HepG2 (cell line): ENCODE data around the gene FBP2. TPM values are rescaled to one million over a fixed set of nuclear protein-coding genes. Genes with fewer than 3 reads are reported as not detected.

Experiments
- ATAC-seq: fragments of 200-7000 bp; cut with Tn5 transposase; 3 replicates; pipeline ENCODE4 v1.9.1; 2020; ENCODE audit warnings: mild to moderate bottlenecking, moderate library complexity
- BruUV-seq: library from RNA; stranded (reverse); fragments of 400-500 nt; replicated peaks from 2 replicates; lab custom pipeline; 2021; lab: Mats Ljungman, UMichigan
- CTCF ChIA-PET: fragments of 300-600 bp; formaldehyde crosslinking; extraction: SDS; loops from one replicate; lab custom pipeline; 2021; ENCODE audit warnings: low total read pairs, inconsistent platforms, low intra/inter-chr PET ratio; lab: Yijun Ruan, JAX
- POLR2A ChIA-PET: fragments of 350-600 bp; sonication (Branson Sonifier 250); formaldehyde crosslinking; loops from one replicate; lab custom pipeline; 2020; ENCODE audit warnings: antibody characterized with exemption, inconsistent platforms; lab: Yijun Ruan, JAX
- DNase-seq: peaks from one replicate; pipeline ENCODE4 v3.0.0-alpha.2; 2015; ENCODE audit warnings: low spot score
- FAIRE-seq: peaks from 3 replicates; lab custom pipeline; 2011; peaks lifted over from hg19 to GRCh38; lab: Jason Lieb, UNC
- H2AFZ ChIP-seq: one replicate; pipeline ENCODE4 v1.6.1; 2011; ENCODE audit warnings: low read length, inconsistent platforms
- H3K27ac ChIP-seq: fragments of 300-600 bp; 3 replicates; pipeline ENCODE4 v1.8.0; 2011; ENCODE audit warnings: mixed run types, mild to moderate bottlenecking, mixed read lengths, low read length, inconsistent platforms; ENCODE audit not compliant: insufficient read depth; ENCODE audit errors: extremely low read length
- H3K27me3 ChIP-seq, 2 experiments: fragments of 200-600 bp in 1 of 2; 2 replicates in 1 of 2; 3 replicates in 1 of 2; pipeline versions ENCODE4 v1.6.0 to v1.8.0; 2011; ENCODE audit warnings: low read length in 2 of 2, mild to moderate bottlenecking in 2 of 2, moderate library complexity in 2 of 2, inconsistent platforms in 1 of 2; ENCODE audit not compliant: insufficient read depth in 2 of 2, control insufficient read depth in 1 of 2
- H3K36me3 ChIP-seq, 2 experiments: fragments of 200-600 bp in 1 of 2; replicated peaks in 1 of 2; 2 replicates in 1 of 2; 3 replicates in 1 of 2; pipeline versions ENCODE4 v1.5.1 to v1.8.0; 2011; ENCODE audit warnings: low read length in 2 of 2, inconsistent platforms in 1 of 2; ENCODE audit not compliant: insufficient read depth in 2 of 2, control insufficient read depth in 1 of 2
- H3K4me1 ChIP-seq: 2 replicates; pipeline ENCODE4 v1.5.1; 2012; ENCODE audit warnings: low read length, inconsistent platforms; ENCODE audit not compliant: insufficient read depth
- H3K4me2 ChIP-seq: 2 replicates; pipeline ENCODE4 v1.6.0; 2011; ENCODE audit warnings: low read depth, low read length, inconsistent platforms
- H3K4me3 ChIP-seq, 3 experiments: fragments of 200-600 bp in 1 of 3; sonication (generic), shearing (Covaris generic) in 1 of 3; replicated peaks in 1 of 3; 2 replicates each; pipeline ENCODE4 v1.5.1; 2011 to 2016; ENCODE audit warnings: low read length in 3 of 3, inconsistent platforms in 2 of 3, low read depth in 2 of 3, mild to moderate bottlenecking in 2 of 3, control low read depth in 1 of 3, mixed read lengths in 1 of 3; ENCODE audit not compliant: insufficient read depth in 1 of 3
- H3K79me2 ChIP-seq: one replicate; pipeline ENCODE4 v1.6.1; 2011; ENCODE audit warnings: low read length, inconsistent platforms; ENCODE audit not compliant: insufficient read depth
- H3K9ac ChIP-seq: 2 replicates; pipeline ENCODE4 v1.6.0; 2011; ENCODE audit warnings: mild to moderate bottlenecking, low read depth, low read length, inconsistent platforms; ENCODE audit not compliant: insufficient read depth
- H3K9me3 ChIP-seq: 2 replicates; pipeline ENCODE4 v1.5.1; 2012; ENCODE audit warnings: mild to moderate bottlenecking, low read length
- H4K20me1 ChIP-seq: 2 replicates; pipeline ENCODE4 v1.6.0; 2011; ENCODE audit warnings: inconsistent platforms, mild to moderate bottlenecking, low read length, moderate library complexity; ENCODE audit not compliant: insufficient read depth
- MXD1 ChIP-seq: sonication (generic); formaldehyde crosslinking; IDR thresholded peaks from 2 replicates; pipeline ENCODE4 v1.4.0; 2020; ENCODE audit warnings: mild to moderate bottlenecking, missing genetic modification reagents
- POGK ChIP-seq: sonication (generic); formaldehyde crosslinking; conservative IDR thresholded peaks from 2 replicates; pipeline ENCODE4 v1.8.0; 2022; ENCODE audit warnings: mild to moderate bottlenecking, moderate library complexity, missing genetic modification reagents
- RBM39 ChIP-seq: fragments of 200-400 bp; formaldehyde crosslinking; IDR thresholded peaks from one replicate; pipeline ENCODE4 v1.6.1; 2018; ENCODE audit warnings: antibody characterized with exemption, mild to moderate bottlenecking, low read depth, low read length; ENCODE audit not compliant: poor library complexity, severe bottlenecking
- SIN3A ChIP-seq: IDR thresholded peaks from 2 replicates; pipeline ENCODE4 v1.6.1; 2011; ENCODE audit warnings: low read depth, mild to moderate bottlenecking, control low read depth, low read length, borderline replicate concordance
- SP4 ChIP-seq: sonication (generic); formaldehyde crosslinking; IDR thresholded peaks from 2 replicates; pipeline ENCODE4 v1.8.1; 2023; ENCODE audit warnings: mild to moderate bottlenecking, missing genetic modification reagents
- ZBTB1 ChIP-seq: sonication (generic); formaldehyde crosslinking; IDR thresholded peaks from 2 replicates; pipeline ENCODE4 v1.4.0; 2020; ENCODE audit warnings: missing genetic modification reagents, borderline replicate concordance
- ZFP82 ChIP-seq: sonication (generic); formaldehyde crosslinking; IDR thresholded peaks from 2 replicates; pipeline ENCODE4 v1.5.1; 2020; ENCODE audit warnings: mild to moderate bottlenecking, missing genetic modification reagents, borderline replicate concordance
- ZNF644 ChIP-seq: IDR thresholded peaks from 2 replicates; pipeline ENCODE4 v1.6.1; 2016; ENCODE audit warnings: low read depth
- ZNF674 ChIP-seq: sonication (generic); formaldehyde crosslinking; IDR thresholded peaks from 2 replicates; pipeline ENCODE4 v1.5.0; 2020; ENCODE audit warnings: low read depth, mild to moderate bottlenecking, missing genetic modification reagents
- ZNF687 ChIP-seq: sonication (generic); formaldehyde crosslinking; IDR thresholded peaks from 2 replicates; pipeline ENCODE4 v1.5.1; 2020; ENCODE audit warnings: mild to moderate bottlenecking, missing genetic modification reagents, moderate library complexity
- ZNF883 ChIP-seq: sonication (generic); formaldehyde crosslinking; IDR thresholded peaks from 2 replicates; pipeline ENCODE4 v1.5.1; 2020; ENCODE audit warnings: mild to moderate bottlenecking, missing genetic modification reagents; ENCODE audit errors: not compliant biosample characterization
- WGBS: methylation state at CpG from one replicate; pipeline ENCODE4 v1.1.6; 2017; ENCODE audit warnings: low lambda C conversion rate; 5-methylcytosine and 5-hydroxymethylcytosine counted together
- in situ Hi-C: cut with HindIII; loops from 2 replicates; pipeline ENCODE4 v1.10.0; 2017; ENCODE audit warnings: low pct_unique_long_range_greater_than_20kb; ENCODE audit not compliant: extremely low pct_ligation_motif_present
- intact Hi-C: fragments of 100-400 bp; cut with micrococcal nuclease; formaldehyde crosslinking; loops from one replicate; pipeline ENCODE4 v1.10.0; 2022; ENCODE audit not compliant: unreplicated experiment
- polyA plus RNA-seq, 8 experiments: library from polyadenylated mRNA; depleted of rRNA in 3 of 8; stranded (reverse) in 7 of 8; unstranded in 1 of 8; fragments of >200 nt; fragmentation: Illumina TruSeq in 4 of 8; extraction: Trizol in 4 of 8; gene quantifications; 2 replicates each; pipeline versions ENCODE4 v1.2.1 to v1.2.3, GENCODE V29; 2011 to 2016; ENCODE audit warnings: low read depth in 4 of 8, missing spikeins in 1 of 8, mixed read lengths in 1 of 8; ENCODE audit not compliant: insufficient read depth in 1 of 8
- total RNA-seq, 5 experiments: library from RNA; depleted of rRNA; stranded (reverse); fragments of >200 nt; fragmentation: Illumina TruSeq; extraction: Trizol; gene quantifications; 2 replicates each; pipeline ENCODE4 v1.2.3, GENCODE V29; 2016; ENCODE audit warnings: low read depth in 1 of 5

Gene FBP2
- total and polyA plus RNA-seq, 2 of the 13 experiments (the other 11 are each of a cell fraction or from before 2014, with no cell fraction given): not detected

- Histone ChIP-seq H3K4me1 (peaks cover 29% of the 10 kb centered on the region), H3K9me3 (no peaks in the 10 kb centered on the region), H4K20me1 (peaks cover 3% of the 10 kb centered on the region; the same call in 1 of the 2 replicates), H3K79me2 (peaks cover 11% of the 10 kb centered on the region), H3K36me3 (peaks cover 1 to 8% of the 10 kb centered on the region in 2 experiments; a peak in 2 of 5 replicates), H3K4me3 (peak overlapping the region; percentile 75 to 89 (median 79)), H3K27me3 (no peaks in the 10 kb centered on the region; a peak in 1 of 5 replicates), H3K4me2 (peak overlapping the region; percentile 85), H2AFZ (no peak overlapping the region), H3K27ac (peak overlapping the region; percentile 90), H3K9ac (peak overlapping the region; percentile 86)
- in situ Hi-C loops: no loop called here
- ChIA-PET POLR2A (interaction anchor here (0.7 to 2.8 kb wide), 21 partner anchors 10 to 614 kb away, joined by 3 to 37 read pairs (median 4); no protein-coding TSS in a partner anchor), CTCF (interaction anchor here (1.4 to 1.7 kb wide), 2 partner anchors 49 to 69 kb away, joined by 7 to 17 read pairs; no protein-coding TSS in a partner anchor)
- WGBS: 0% methylated on average over 4 of the region's 16 CpGs
- no peak for TF ChIP-seq ZNF644 (CRISPR knock-in tag)
- TF ChIP-seq ZBTB1 (CRISPR knock-in tag): no peak
- no peak for TF ChIP-seq SP4 (CRISPR knock-in tag)
- no peak for TF ChIP-seq MXD1 (CRISPR knock-in tag)
- no peak for TF ChIP-seq ZNF687 (CRISPR knock-in tag)
- 0 out of 2 replicates have a peak, but pooled peaks have one; percentile 32 for TF ChIP-seq ZFP82 (CRISPR knock-in tag)
- TF ChIP-seq ZNF674 (CRISPR knock-in tag): no peak
- TF ChIP-seq POGK (CRISPR knock-in tag): 0 out of 2 replicates have a peak, but pooled peaks have one; percentile 16
- 0 out of 2 replicates have a peak, but pooled peaks have one; percentile 16 for TF ChIP-seq SIN3A
- TF ChIP-seq ZNF883: peak; percentile 46
- peak; percentile 41 for TF ChIP-seq RBM39
- FAIRE-seq (no peak), ATAC-seq (peak; percentile 60), DNase-seq (no peak)
- intact Hi-C loops: loop anchor here (1.0 to 2.0 kb wide), 4 partner anchors 49 to 115 kb away; no protein-coding TSS in a partner anchor
- BruUV-seq: no TSS peak
These were observed 39.6 kb downstream of the FBP2 start for GRCh38 chr9:94554078-94554438.
